Measurements from ENCODE around the gene NEB. TPM values are rescaled to one million over a fixed set of nuclear protein-coding genes. Genes with fewer than 3 reads are reported as not detected.

The NEB gene
- total RNA-seq, 4 donors from 2014 or later, result 0.98 to 4.4 (median 2.4) TPM

- TF ChIP-seq, protein P1, sequence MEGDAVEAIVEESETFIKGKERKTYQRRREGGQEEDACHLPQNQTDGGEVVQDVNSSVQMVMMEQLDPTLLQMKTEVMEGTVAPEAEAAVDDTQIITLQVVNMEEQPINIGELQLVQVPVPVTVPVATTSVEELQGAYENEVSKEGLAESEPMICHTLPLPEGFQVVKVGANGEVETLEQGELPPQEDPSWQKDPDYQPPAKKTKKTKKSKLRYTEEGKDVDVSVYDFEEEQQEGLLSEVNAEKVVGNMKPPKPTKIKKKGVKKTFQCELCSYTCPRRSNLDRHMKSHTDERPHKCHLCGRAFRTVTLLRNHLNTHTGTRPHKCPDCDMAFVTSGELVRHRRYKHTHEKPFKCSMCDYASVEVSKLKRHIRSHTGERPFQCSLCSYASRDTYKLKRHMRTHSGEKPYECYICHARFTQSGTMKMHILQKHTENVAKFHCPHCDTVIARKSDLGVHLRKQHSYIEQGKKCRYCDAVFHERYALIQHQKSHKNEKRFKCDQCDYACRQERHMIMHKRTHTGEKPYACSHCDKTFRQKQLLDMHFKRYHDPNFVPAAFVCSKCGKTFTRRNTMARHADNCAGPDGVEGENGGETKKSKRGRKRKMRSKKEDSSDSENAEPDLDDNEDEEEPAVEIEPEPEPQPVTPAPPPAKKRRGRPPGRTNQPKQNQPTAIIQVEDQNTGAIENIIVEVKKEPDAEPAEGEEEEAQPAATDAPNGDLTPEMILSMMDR (IDR thresholded peaks at IDR 0.05; ENCODE audit: low read depth), result no peak
Measured at GRCh38 chr2:151713291-151713903, 20.9 kb downstream of the NEB start.

- TF ChIP-seq, protein P1 (IDR thresholded peaks at IDR 0.05; ENCODE audit: low read depth), result no peak
Measured at GRCh38 chr2:151711025-151711424, 23.3 kb downstream of the NEB start.

- TF ChIP-seq, protein P1 (IDR thresholded peaks at IDR 0.05; ENCODE audit: low read depth), result no peak
Measured at GRCh38 chr2:151708788-151709187, 25.5 kb downstream of the NEB start.

DNA sequence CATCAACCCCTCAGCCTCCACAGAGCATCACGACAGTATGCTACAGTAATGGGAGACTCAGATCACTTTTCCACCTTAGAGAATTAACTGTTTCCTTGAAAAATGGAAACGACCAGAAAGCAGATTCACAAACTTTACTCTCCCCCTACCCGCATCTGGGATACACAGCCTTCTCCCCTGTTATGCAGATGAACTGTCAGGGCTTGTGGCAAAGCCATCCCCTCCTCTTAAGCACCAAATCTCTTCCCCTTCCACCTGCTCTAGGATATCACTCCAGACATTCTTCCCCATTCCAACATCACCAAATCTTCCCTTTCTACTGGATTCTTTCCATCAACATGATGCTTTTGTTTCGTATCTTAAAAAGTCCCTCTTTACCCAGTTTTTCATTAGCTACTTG, 26.4 kb downstream of the NEB start:
- TF ChIP-seq, protein P1 (IDR thresholded peaks at IDR 0.05; ENCODE audit: low read depth), result no peak

DNA sequence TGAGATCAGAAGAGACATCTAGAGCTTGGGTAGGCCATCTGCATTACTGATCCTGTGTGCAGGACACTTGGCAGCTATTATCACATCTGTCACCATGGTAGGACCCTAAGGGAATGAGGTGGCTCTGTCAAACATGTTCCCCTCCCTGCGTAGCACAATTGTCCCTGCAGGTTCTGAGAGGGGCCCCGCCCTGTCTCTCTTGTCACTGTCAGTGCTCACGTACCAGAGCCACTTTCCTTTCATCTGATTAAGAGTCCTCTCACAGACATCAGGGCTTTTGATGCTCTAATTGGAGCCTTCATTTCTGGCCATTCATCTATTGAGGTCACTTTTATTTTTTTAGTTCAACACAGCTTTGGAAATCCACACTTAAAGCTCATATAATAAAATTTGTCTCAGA, 38.5 kb downstream of the NEB start:
- TF ChIP-seq, protein P1 (IDR thresholded peaks at IDR 0.05; ENCODE audit: low read depth), result no peak

- TF ChIP-seq, protein P1 (IDR thresholded peaks at IDR 0.05; ENCODE audit: low read depth), result no peak
Measured at GRCh38 chr2:151691631-151692030, 42.6 kb downstream of the NEB start.

- TF ChIP-seq, protein P1 (IDR thresholded peaks at IDR 0.05; ENCODE audit: low read depth), result no peak
Measured at GRCh38 chr2:151688719-151689118, 45.6 kb downstream of the NEB start.
